Measurements from ENCODE around the gene DGAT2L6. TPM values are rescaled to one million over a fixed set of nuclear protein-coding genes. Genes with fewer than 3 reads are reported as not detected.

Gene DGAT2L6, protein sequence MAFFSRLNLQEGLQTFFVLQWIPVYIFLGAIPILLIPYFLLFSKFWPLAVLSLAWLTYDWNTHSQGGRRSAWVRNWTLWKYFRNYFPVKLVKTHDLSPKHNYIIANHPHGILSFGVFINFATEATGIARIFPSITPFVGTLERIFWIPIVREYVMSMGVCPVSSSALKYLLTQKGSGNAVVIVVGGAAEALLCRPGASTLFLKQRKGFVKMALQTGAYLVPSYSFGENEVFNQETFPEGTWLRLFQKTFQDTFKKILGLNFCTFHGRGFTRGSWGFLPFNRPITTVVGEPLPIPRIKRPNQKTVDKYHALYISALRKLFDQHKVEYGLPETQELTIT
- not detected in 5 replicates for total RNA-seq (2022; extraction: Qiagen RNA extraction)

DNA sequence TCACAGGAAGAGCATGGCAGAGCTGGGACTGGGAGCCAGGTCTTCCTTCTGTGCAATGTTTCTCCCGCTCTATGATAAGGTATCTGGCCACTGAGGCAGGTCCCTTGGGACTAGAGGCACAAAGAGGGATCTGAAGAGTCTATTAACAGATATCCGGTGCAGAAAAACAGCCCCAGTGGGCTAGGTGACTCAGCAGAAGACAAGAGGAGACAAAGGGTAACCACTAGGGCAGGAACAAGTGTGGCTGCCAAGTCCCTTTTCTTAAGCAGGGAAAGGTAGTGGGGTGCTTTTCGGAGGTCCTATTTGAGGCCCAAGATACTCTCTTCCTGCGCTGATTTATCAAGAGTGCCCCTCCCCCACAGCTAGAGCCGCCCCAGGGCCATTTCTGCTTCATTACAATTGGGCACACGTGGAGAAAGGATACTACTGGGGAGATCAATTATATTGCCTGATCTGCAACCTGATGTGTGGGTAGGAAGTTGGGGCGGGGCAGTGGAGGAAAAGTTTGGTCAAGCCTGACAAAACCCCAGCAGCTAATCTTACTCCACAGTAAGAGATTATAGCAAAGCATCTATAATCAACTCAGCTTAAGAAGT is at the start of gene DGAT2L6:
Gene DGAT2L6, plus strand, starts transcription at position 546 of the 596 bp plus-strand sequence. CDS start 100 bp downstream, outside the sequence.

DNA sequence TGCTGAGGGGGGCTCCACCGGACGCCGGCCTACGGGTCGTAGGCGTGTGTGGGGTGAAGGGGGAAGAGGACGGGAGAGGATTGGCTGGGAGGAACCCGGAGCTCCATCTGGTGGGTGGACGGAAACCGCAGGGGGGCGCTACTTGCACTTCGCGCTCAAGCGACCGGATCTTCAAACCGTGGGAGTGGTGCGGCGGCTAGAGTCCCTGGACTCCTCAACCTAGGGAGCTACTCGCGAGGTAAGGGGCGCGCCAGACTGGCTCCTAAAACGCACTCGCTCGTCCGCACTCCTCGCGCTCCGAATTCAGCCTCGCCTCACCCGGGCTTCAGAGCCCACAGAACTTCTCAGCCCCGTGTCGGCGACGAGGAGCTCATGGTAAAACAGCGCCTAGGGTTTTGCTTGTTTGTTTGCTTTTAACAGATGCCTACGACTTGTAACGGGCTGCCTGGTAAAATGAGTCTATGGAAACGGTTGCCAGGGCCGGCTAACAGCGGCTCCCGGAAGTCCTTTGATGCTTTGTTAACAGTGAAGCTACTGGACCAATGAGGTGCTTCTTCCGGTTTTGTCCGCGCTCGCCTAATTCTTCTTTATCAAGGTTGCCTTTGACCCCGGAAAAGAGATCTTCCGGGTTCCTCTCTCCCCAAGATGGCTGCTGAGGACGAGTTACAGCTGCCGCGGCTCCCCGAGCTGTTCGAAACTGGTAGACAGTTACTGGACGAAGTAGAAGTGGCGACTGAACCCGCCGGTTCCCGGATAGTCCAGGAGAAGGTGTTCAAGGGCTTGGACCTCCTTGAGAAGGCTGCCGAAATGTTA is 43.8 kb upstream of the DGAT2L6 start, which contains the start of gene IGBP1:
Gene IGBP1, plus strand, starts transcription at position 145 of the 813 bp plus-strand sequence. Its CDS starts 501 bp downstream, at position 646.

DNA sequence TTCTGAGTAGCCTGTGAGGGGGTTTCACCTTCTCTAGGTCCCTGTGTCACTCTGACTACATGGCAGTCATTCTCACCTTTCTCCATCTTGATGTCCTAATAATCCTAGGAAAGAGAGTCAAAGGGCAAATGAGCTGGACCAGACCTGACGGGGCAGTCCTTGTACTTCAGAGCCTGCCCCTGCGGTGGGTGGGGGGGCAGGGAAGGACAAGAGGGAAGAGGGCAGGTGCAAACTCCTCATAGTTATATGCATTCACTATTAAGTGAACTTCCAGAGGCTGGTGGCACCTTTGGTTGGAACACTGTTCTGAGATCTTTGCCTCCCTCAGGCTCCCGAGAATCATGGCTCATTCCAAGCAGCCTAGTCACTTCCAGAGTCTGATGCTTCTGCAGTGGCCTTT is 57.1 kb downstream of the DGAT2L6 start, which contains the start of gene AWAT1:
Gene AWAT1, plus strand, starts transcription at position 301 of the 400 bp plus-strand sequence. Its CDS starts 41 bp downstream, at position 342.

Other genes with a start within 250 kb of the DGAT2L6 start
- gene AWAT2, start 127.5 kb upstream of the DGAT2L6 start, total RNA-seq (2022; extraction: Qiagen RNA extraction): not detected in 5 replicates
- gene OTUD6A, start 115.0 kb upstream of the DGAT2L6 start, total RNA-seq (2022; extraction: Qiagen RNA extraction): not detected in 5 replicates
- 56.9 to 65.7 TPM (median 63.0 TPM) in 5 replicates for gene IGBP1, start 44.0 kb upstream of the DGAT2L6 start, total RNA-seq (2022; extraction: Qiagen RNA extraction)
- not detected in 5 replicates for gene AWAT1, start 57.2 kb downstream of the DGAT2L6 start, total RNA-seq (2022; extraction: Qiagen RNA extraction)
- not detected in 5 replicates for gene P2RY4, start 82.7 kb downstream of the DGAT2L6 start, total RNA-seq (2022; extraction: Qiagen RNA extraction)
- gene ARR3, start 90.9 kb downstream of the DGAT2L6 start, total RNA-seq (2022; extraction: Qiagen RNA extraction): not detected in 5 replicates
- gene RAB41, start 104.7 kb downstream of the DGAT2L6 start, total RNA-seq (2022; extraction: Qiagen RNA extraction): not detected in 5 replicates
- gene PDZD11, start 112.4 kb downstream of the DGAT2L6 start, total RNA-seq (2022; extraction: Qiagen RNA extraction): 84.8 to 112 TPM (median 89.1 TPM) in 5 replicates
- 23.9 to 28.7 TPM (median 28.5 TPM) in 5 replicates for gene KIF4A, start 112.6 kb downstream of the DGAT2L6 start, total RNA-seq (2022; extraction: Qiagen RNA extraction)
- gene GDPD2, start 245.8 kb downstream of the DGAT2L6 start, total RNA-seq (2022; extraction: Qiagen RNA extraction): 0.05 to 0.06 TPM (median 0.06 TPM) in 5 replicates